ENCODE results near the gene TSPAN9.

GRCh38 chr12:3252450-3252891, 175.3 kb downstream of the TSPAN9 start:
- TF ChIP-seq CTCF (IDR thresholded peaks at IDR 0.05) (no peak), POLR2A (IDR thresholded peaks at IDR 0.05) (peak in 1 of 2 donors; percentile 38)

All from heart left ventricle (tissue), 13 donors.